HepG2 (cell line): ENCODE data around the gene MZT2A. TPM values are rescaled to one million over a fixed set of nuclear protein-coding genes. Genes with fewer than 3 reads are reported as not detected.
A peak's percentile ranks its signal among the peaks of the same experiment; 100 is the strongest.
"Not testable (repeated sequence)": the region's sequence is repeated elsewhere in the genome, so short reads cannot be mapped to it uniquely, and the experiment has no call there.

Experiments used
- ATAC-seq: fragments of 200-7000 bp; cut with Tn5 transposase; 3 replicates; pipeline ENCODE4 v1.9.1; 2020; ENCODE audit warnings: mild to moderate bottlenecking, moderate library complexity
- BruUV-seq: library from RNA; stranded (reverse); fragments of 400-500 nt; replicated peaks from 2 replicates; lab custom pipeline; 2021; lab: Mats Ljungman, UMichigan
- CTCF ChIA-PET: fragments of 300-600 bp; formaldehyde crosslinking; extraction: SDS; loops from one replicate; lab custom pipeline; 2021; ENCODE audit warnings: low total read pairs, inconsistent platforms, low intra/inter-chr PET ratio; lab: Yijun Ruan, JAX
- POLR2A ChIA-PET: fragments of 350-600 bp; sonication (Branson Sonifier 250); formaldehyde crosslinking; loops from one replicate; lab custom pipeline; 2020; ENCODE audit warnings: antibody characterized with exemption, inconsistent platforms; lab: Yijun Ruan, JAX
- DNase-seq: peaks from one replicate; pipeline ENCODE4 v3.0.0-alpha.2; 2015; ENCODE audit warnings: low spot score
- FAIRE-seq: peaks from 3 replicates; lab custom pipeline; 2011; peaks lifted over from hg19 to GRCh38; lab: Jason Lieb, UNC
- H2AFZ ChIP-seq: one replicate; pipeline ENCODE4 v1.6.1; 2011; ENCODE audit warnings: low read length, inconsistent platforms
- H3K27ac ChIP-seq: fragments of 300-600 bp; 3 replicates; pipeline ENCODE4 v1.8.0; 2011; ENCODE audit warnings: mixed run types, mild to moderate bottlenecking, mixed read lengths, low read length, inconsistent platforms; ENCODE audit not compliant: insufficient read depth; ENCODE audit errors: extremely low read length
- H3K27me3 ChIP-seq, 2 experiments: fragments of 200-600 bp in 1 of 2; 2 replicates in 1 of 2; 3 replicates in 1 of 2; pipeline versions ENCODE4 v1.6.0 to v1.8.0; 2011; ENCODE audit warnings: low read length in 2 of 2, mild to moderate bottlenecking in 2 of 2, moderate library complexity in 2 of 2, inconsistent platforms in 1 of 2; ENCODE audit not compliant: insufficient read depth in 2 of 2, control insufficient read depth in 1 of 2
- H3K36me3 ChIP-seq, 2 experiments: fragments of 200-600 bp in 1 of 2; replicated peaks in 1 of 2; 2 replicates in 1 of 2; 3 replicates in 1 of 2; pipeline versions ENCODE4 v1.5.1 to v1.8.0; 2011; ENCODE audit warnings: low read length in 2 of 2, inconsistent platforms in 1 of 2; ENCODE audit not compliant: insufficient read depth in 2 of 2, control insufficient read depth in 1 of 2
- H3K4me1 ChIP-seq: 2 replicates; pipeline ENCODE4 v1.5.1; 2012; ENCODE audit warnings: low read length, inconsistent platforms; ENCODE audit not compliant: insufficient read depth
- H3K4me2 ChIP-seq: 2 replicates; pipeline ENCODE4 v1.6.0; 2011; ENCODE audit warnings: low read depth, low read length, inconsistent platforms
- H3K4me3 ChIP-seq, 3 experiments: fragments of 200-600 bp in 1 of 3; sonication (generic), shearing (Covaris generic) in 1 of 3; replicated peaks in 1 of 3; 2 replicates each; pipeline ENCODE4 v1.5.1; 2011 to 2016; ENCODE audit warnings: low read length in 3 of 3, inconsistent platforms in 2 of 3, low read depth in 2 of 3, mild to moderate bottlenecking in 2 of 3, control low read depth in 1 of 3, mixed read lengths in 1 of 3; ENCODE audit not compliant: insufficient read depth in 1 of 3
- H3K79me2 ChIP-seq: one replicate; pipeline ENCODE4 v1.6.1; 2011; ENCODE audit warnings: low read length, inconsistent platforms; ENCODE audit not compliant: insufficient read depth
- H3K9ac ChIP-seq: 2 replicates; pipeline ENCODE4 v1.6.0; 2011; ENCODE audit warnings: mild to moderate bottlenecking, low read depth, low read length, inconsistent platforms; ENCODE audit not compliant: insufficient read depth
- H3K9me3 ChIP-seq: 2 replicates; pipeline ENCODE4 v1.5.1; 2012; ENCODE audit warnings: mild to moderate bottlenecking, low read length
- H4K20me1 ChIP-seq: 2 replicates; pipeline ENCODE4 v1.6.0; 2011; ENCODE audit warnings: inconsistent platforms, mild to moderate bottlenecking, low read length, moderate library complexity; ENCODE audit not compliant: insufficient read depth
- AGO2 ChIP-seq: fragments of 200-400 bp; formaldehyde crosslinking; optimal IDR thresholded peaks from 2 replicates; pipeline ENCODE3; 2017; ENCODE audit warnings: mild to moderate bottlenecking, low read depth, low read length, moderate library complexity
- HNF4A ChIP-seq: sonication (generic); formaldehyde crosslinking; IDR thresholded peaks from 2 replicates; pipeline ENCODE4 v1.4.0; 2020; ENCODE audit warnings: missing genetic modification reagents
- MXD3 ChIP-seq: IDR thresholded peaks from 2 replicates; pipeline ENCODE4 v1.6.1; 2016; ENCODE audit warnings: mild to moderate bottlenecking, missing biosample characterization, missing genetic modification reagents
- POLR2A ChIP-seq, 2 experiments: IDR thresholded peaks; 2 replicates each; pipeline ENCODE4 v1.6.1; 2011; ENCODE audit warnings: low read depth in 2 of 2, low read length in 2 of 2, mild to moderate bottlenecking in 1 of 2, moderate library complexity in 1 of 2; ENCODE audit not compliant: insufficient read depth in 1 of 2
- ZC3H13 ChIP-seq: sonication (generic); formaldehyde crosslinking; IDR thresholded peaks from 2 replicates; pipeline ENCODE4 v1.8.1; 2023; ENCODE audit warnings: mild to moderate bottlenecking, missing genetic modification reagents, moderate library complexity
- ZNF138 ChIP-seq: sonication (generic); formaldehyde crosslinking; IDR thresholded peaks from 2 replicates; pipeline ENCODE4 v1.5.0; 2020; ENCODE audit warnings: mild to moderate bottlenecking, low read depth, missing genetic modification reagents
- ZNF614 ChIP-seq: IDR thresholded peaks from 2 replicates; pipeline ENCODE4 v1.6.1; 2018; ENCODE audit warnings: missing biosample characterization, missing genetic modification reagents, inconsistent platforms, borderline replicate concordance
- WGBS: methylation state at CpG from one replicate; pipeline ENCODE4 v1.1.6; 2017; ENCODE audit warnings: low lambda C conversion rate; 5-methylcytosine and 5-hydroxymethylcytosine counted together
- in situ Hi-C: cut with HindIII; loops from 2 replicates; pipeline ENCODE4 v1.10.0; 2017; ENCODE audit warnings: low pct_unique_long_range_greater_than_20kb; ENCODE audit not compliant: extremely low pct_ligation_motif_present
- intact Hi-C: fragments of 100-400 bp; cut with micrococcal nuclease; formaldehyde crosslinking; loops from one replicate; pipeline ENCODE4 v1.10.0; 2022; ENCODE audit not compliant: unreplicated experiment
- polyA plus RNA-seq, 8 experiments: library from polyadenylated mRNA; depleted of rRNA in 3 of 8; stranded (reverse) in 7 of 8; unstranded in 1 of 8; fragments of >200 nt; fragmentation: Illumina TruSeq in 4 of 8; extraction: Trizol in 4 of 8; gene quantifications; 2 replicates each; pipeline versions ENCODE4 v1.2.1 to v1.2.3, GENCODE V29; 2011 to 2016; ENCODE audit warnings: low read depth in 4 of 8, missing spikeins in 1 of 8, mixed read lengths in 1 of 8; ENCODE audit not compliant: insufficient read depth in 1 of 8
- total RNA-seq, 5 experiments: library from RNA; depleted of rRNA; stranded (reverse); fragments of >200 nt; fragmentation: Illumina TruSeq; extraction: Trizol; gene quantifications; 2 replicates each; pipeline ENCODE4 v1.2.3, GENCODE V29; 2016; ENCODE audit warnings: low read depth in 1 of 5
- TF ChIP-seq, protein P1 (sequence below): sonication (generic); formaldehyde crosslinking; conservative IDR thresholded peaks from 2 replicates; pipeline ENCODE4 v1.4.0; 2020; ENCODE audit warnings: mild to moderate bottlenecking, missing genetic modification reagents, moderate library complexity
- TF ChIP-seq, protein P2 (sequence below): sonication (generic); formaldehyde crosslinking; IDR thresholded peaks from 2 replicates; pipeline ENCODE4 v1.4.0; 2020; ENCODE audit warnings: missing genetic modification reagents

MZT2A gene
- total and polyA plus RNA-seq, 2 of the 13 experiments (the other 11 are each of a cell fraction or from before 2014, with no cell fraction given) = 221 to 349 TPM

GRCh38 chr2:131521961-131522781, 30.0 kb upstream of the MZT2A start:
- no TSS peak for BruUV-seq
- Histone ChIP-seq H3K79me2 (no peaks in the 10 kb centered on the region), H3K4me2 (0 out of 2 replicates have a peak overlapping the region, but pooled peaks have one; percentile 5), H3K27ac (peak overlapping the region; percentile 30), H3K4me1 (peaks cover 14% of the 10 kb centered on the region), H4K20me1 (no peaks in the 10 kb centered on the region), H2AFZ (no peak overlapping the region), H3K9me3 (no peaks in the 10 kb centered on the region), H3K36me3 (peaks cover 12 to 15% of the 10 kb centered on the region in 2 experiments; a peak in 4 of 5 replicates), H3K4me3 (no peak overlapping the region), H3K27me3 (no peaks in the 10 kb centered on the region), H3K9ac (no peak overlapping the region)
- FAIRE-seq = no peak
- 88% methylated on average over 20 of the region's 20 CpGs for WGBS
- ATAC-seq = peak; percentile 6
- intact Hi-C loops (no loop called here), in situ Hi-C loops (no loop called here)
- CTCF ChIA-PET = no interaction called here
- TF ChIP-seq ZNF614 (CRISPR knock-in tag) = no peak
- TF ChIP-seq AGO2 = peak; percentile 65
- TF ChIP-seq POLR2A (IDR thresholded peaks at IDR 0.05; ENCODE audit: insufficient read depth in 1 of 2, low read depth in 2 of 2, low read length in 2 of 2) = 0 out of 4 replicates have a peak, but pooled peaks of 1 of the 2 experiments have one; percentile 30
- peak; percentile 68; the same call in 1 of the 2 replicates for TF ChIP-seq ZC3H13 (CRISPR knock-in tag)
- 0 out of 2 replicates have a peak, but pooled peaks have one; percentile 28 for TF ChIP-seq MXD3 (CRISPR knock-in tag)
- TF ChIP-seq ZNF138 (CRISPR knock-in tag) = no peak
- POLR2A ChIA-PET = no interaction called here
- no peak for DNase-seq

DNA sequence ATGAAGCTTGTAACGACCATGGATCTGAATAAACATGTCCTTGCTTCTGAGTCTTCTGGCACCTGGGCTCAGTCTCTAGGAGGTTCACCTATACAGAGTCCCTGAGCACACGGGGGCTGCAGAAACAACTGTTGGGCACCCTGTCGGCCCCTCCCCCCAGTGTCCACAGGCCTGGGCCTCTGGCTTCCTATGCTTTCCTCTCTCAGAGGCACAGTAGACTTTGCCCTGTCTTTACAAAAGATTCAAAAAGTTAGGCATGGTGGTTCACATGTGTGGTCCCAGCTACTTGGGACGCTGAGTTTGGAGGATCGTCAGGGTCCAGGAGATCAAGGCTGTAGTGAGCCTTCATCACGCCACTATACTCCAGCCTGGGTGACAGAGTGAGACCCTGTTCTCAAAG, 29.3 kb upstream of the MZT2A start:
- POLR2A ChIA-PET, H3K4me3 ChIP-seq, CTCF ChIA-PET, H3K9me3 ChIP-seq, in situ Hi-C loops, intact Hi-C loops, H3K9ac ChIP-seq, H3K27me3 ChIP-seq, H3K79me2 ChIP-seq, H4K20me1 ChIP-seq, H2AFZ ChIP-seq, BruUV-seq: not testable (repeated sequence)
- peak overlapping the region; percentile 30 for H3K27ac ChIP-seq
- DNase-seq = peak; percentile 40
- peaks cover 19% of the 10 kb centered on the region in 2 experiments; a peak in 4 of 5 replicates for H3K36me3 ChIP-seq
- peaks cover 11% of the 10 kb centered on the region for H3K4me1 ChIP-seq
- 0 out of 2 replicates have a peak overlapping the region, but pooled peaks have one; percentile 5 for H3K4me2 ChIP-seq
- FAIRE-seq = peak; percentile 74
- peak; percentile 28 for ATAC-seq
- WGBS = 69% methylated on average over 5 of the region's 6 CpGs
- TF ChIP-seq, protein P1, sequence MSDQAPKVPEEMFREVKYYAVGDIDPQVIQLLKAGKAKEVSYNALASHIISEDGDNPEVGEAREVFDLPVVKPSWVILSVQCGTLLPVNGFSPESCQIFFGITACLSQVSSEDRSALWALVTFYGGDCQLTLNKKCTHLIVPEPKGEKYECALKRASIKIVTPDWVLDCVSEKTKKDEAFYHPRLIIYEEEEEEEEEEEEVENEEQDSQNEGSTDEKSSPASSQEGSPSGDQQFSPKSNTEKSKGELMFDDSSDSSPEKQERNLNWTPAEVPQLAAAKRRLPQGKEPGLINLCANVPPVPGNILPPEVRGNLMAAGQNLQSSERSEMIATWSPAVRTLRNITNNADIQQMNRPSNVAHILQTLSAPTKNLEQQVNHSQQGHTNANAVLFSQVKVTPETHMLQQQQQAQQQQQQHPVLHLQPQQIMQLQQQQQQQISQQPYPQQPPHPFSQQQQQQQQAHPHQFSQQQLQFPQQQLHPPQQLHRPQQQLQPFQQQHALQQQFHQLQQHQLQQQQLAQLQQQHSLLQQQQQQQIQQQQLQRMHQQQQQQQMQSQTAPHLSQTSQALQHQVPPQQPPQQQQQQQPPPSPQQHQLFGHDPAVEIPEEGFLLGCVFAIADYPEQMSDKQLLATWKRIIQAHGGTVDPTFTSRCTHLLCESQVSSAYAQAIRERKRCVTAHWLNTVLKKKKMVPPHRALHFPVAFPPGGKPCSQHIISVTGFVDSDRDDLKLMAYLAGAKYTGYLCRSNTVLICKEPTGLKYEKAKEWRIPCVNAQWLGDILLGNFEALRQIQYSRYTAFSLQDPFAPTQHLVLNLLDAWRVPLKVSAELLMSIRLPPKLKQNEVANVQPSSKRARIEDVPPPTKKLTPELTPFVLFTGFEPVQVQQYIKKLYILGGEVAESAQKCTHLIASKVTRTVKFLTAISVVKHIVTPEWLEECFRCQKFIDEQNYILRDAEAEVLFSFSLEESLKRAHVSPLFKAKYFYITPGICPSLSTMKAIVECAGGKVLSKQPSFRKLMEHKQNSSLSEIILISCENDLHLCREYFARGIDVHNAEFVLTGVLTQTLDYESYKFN (CRISPR knock-in tag) = peak; percentile 37; the same call in 1 of the 2 replicates
- peak; percentile 65 for TF ChIP-seq HNF4A (CRISPR knock-in tag)
- TF ChIP-seq, protein P2, sequence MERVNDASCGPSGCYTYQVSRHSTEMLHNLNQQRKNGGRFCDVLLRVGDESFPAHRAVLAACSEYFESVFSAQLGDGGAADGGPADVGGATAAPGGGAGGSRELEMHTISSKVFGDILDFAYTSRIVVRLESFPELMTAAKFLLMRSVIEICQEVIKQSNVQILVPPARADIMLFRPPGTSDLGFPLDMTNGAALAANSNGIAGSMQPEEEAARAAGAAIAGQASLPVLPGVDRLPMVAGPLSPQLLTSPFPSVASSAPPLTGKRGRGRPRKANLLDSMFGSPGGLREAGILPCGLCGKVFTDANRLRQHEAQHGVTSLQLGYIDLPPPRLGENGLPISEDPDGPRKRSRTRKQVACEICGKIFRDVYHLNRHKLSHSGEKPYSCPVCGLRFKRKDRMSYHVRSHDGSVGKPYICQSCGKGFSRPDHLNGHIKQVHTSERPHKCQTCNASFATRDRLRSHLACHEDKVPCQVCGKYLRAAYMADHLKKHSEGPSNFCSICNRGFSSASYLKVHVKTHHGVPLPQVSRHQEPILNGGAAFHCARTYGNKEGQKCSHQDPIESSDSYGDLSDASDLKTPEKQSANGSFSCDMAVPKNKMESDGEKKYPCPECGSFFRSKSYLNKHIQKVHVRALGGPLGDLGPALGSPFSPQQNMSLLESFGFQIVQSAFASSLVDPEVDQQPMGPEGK = 0 out of 2 replicates have a peak, but pooled peaks have one; percentile 23
